H54 (cell line): Measurements from ENCODE around the gene NUP160.
"Not testable (repeated sequence)": the region's sequence is repeated elsewhere in the genome, so short reads cannot be mapped to it uniquely, and the experiment has no call there.

Experiments used
- DNase-seq: peaks from one replicate; pipeline ENCODE4 v3.0.0; 2011; ENCODE audit warnings: low spot score, mixed read lengths; ENCODE audit not compliant: insufficient read length
- FAIRE-seq: peaks from 3 replicates; lab custom pipeline; 2011; peaks lifted over from hg19 to GRCh38; lab: Jason Lieb, UNC
- POLR2A ChIP-seq: IDR thresholded peaks from 2 replicates; pipeline ENCODE4 v1.6.1; 2011; ENCODE audit warnings: low read depth, mild to moderate bottlenecking, low read length

The NUP160 gene

GRCh38 chr11:47848700-47849155 is 578 bp upstream of the NUP160 start:
- FAIRE-seq (no peak), DNase-seq (no peak)
- TF ChIP-seq POLR2A: no peak

DNA sequence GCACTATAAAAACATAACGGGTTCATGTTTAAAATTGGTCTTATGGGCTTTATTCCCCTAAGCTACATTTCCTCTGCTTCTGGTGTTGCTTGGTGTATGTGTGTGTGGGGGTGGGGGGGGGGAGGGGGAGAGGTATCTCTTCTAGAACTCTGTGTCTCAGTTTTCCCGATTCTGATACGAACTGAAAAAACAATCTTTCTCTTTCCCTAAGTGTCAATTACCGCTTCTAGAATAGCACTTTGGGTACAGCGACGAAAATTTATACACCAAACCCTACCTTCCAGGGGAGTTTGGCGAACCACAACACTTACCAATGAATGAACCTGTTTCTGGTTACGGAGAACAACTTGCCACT is 636 bp downstream of the NUP160 start:
- FAIRE-seq (no peak), DNase-seq (no peak)
- no peak for TF ChIP-seq POLR2A

- FAIRE-seq (no peak), DNase-seq (no peak)
- TF ChIP-seq POLR2A: no peak
Measured at GRCh38 chr11:47846998-47847397, 1.2 kb downstream of the NUP160 start.

DNA sequence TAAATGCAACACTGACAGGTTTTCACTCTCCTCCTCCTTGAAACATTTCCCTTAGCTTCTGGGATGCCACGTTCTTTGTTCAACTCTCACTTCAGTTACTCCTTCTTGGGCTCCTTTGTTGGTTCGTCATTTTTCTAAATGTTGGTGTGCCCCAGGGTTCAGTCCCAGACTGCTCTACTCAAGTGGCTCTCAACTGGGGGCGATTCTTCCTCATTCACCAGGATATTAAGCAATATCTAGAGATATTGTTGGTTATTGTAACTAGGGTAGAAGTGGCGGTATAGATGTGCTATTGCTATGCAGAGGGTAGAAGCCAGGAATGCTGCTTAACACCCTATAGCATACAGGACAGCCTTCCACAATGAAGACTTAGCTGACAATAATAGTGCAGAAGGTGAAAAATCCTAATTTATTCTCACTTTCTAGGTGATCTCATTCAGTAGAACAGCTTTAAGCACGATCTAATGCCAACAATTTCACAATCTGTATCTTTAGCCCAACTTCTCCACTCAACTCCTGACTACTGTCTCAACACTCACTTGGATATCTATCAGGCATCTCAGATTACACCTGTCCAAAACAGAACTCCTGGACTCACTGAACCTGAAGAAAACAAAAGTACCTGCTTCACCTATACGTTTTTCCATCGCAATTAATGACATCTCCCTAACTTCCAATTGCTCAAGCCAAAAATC is 4.6 kb downstream of the NUP160 start:
- FAIRE-seq (no peak), DNase-seq (no peak)
- no peak for TF ChIP-seq POLR2A

GRCh38 chr11:47842749-47843148 is 5.4 kb downstream of the NUP160 start:
- TF ChIP-seq POLR2A: no peak
- no peak for FAIRE-seq

GRCh38 chr11:47837929-47838328 is 10.2 kb downstream of the NUP160 start:
- FAIRE-seq (no peak), DNase-seq (no peak)
- no peak for TF ChIP-seq POLR2A

More at GRCh38 chr11:47842749-47843148, 5.4 kb downstream of the NUP160 start:
- no peak for DNase-seq

DNA sequence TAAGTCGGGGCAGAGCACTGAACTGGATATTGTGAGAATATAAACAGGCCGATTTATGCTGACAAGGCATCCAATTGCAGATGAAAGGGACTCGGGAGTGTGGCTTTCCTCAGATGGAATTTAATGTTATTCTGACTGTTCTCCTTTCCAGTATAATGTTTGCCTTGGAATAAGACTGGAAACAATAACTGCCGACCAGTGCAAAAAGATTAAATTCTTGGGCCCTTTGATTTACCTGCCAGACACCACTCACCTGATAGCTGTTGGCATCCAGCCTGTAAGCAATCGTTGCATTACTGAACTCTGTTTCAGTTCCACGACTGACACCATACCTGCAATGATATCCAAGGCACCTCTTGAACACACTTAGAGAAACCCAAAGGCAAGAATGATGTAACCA is 10.9 kb downstream of the NUP160 start:
- TF ChIP-seq POLR2A: no peak
- no peak for FAIRE-seq
- no peak for DNase-seq

GRCh38 chr11:47830013-47830412 is 18.1 kb downstream of the NUP160 start:
- not testable (repeated sequence) for FAIRE-seq, DNase-seq

- no peak for TF ChIP-seq POLR2A
- DNase-seq: no peak
- no peak for FAIRE-seq
Measured at GRCh38 chr11:47828284-47828683, 19.9 kb downstream of the NUP160 start.

DNA sequence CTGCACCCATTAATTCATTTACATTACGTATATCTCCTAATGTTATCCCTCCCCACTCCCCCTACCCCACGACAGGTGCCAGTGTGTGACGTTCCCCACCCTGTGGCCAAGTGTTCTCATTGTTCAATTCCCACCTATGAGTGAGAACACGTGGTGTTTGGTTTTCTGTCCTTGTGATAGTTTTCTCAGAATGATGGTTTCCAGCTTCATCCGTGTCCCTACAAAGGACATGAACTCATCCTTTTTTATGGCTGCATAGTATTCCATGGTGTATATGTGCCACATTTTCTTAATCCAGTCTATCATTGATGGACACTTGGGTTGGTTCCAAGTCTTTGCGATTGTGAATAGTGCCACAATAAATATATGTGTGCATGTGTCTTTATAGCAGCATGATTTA is 25.5 kb downstream of the NUP160 start:
- not testable (repeated sequence) for FAIRE-seq, DNase-seq

DNA sequence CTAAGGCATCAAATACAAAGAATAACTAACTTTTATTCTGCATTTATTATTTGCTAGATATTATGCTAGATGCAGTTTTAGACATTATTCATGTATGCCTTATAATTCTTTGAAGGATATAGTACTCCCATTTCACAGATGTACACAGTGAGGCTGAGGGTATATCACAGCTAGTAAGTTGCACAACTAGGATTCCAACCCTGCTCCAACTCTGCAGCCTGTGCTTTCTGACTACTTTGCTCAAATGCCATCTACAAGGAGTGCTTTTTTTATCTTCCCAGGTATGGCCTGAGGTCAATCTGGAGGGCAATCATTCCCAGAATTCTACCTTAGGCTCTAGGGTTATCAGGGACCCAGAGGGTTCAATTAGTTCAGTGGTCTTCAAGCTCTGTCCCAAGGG is 28.4 kb downstream of the NUP160 start:
- DNase-seq (no peak), FAIRE-seq (no peak)
- no peak for TF ChIP-seq POLR2A

DNA sequence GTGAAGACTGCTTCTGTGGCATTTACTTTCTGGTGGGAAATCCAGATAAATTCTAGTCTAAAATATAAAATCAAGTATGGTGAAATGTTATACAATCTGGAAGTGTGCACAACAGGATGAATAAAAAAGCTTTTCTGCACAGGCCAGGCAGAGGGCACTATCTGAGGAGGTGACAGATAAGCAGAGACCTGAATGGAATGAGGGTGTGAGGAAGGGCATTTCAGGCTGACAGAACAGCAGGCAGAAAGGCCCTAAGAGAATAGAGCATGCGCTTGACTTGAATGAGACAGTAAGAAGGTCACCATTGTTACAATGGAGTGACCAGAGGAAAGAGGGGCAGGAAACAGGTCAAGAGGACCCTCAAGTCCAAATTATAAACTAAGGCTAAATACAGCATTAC is 47.4 kb downstream of the NUP160 start:
- no peak for TF ChIP-seq POLR2A
- FAIRE-seq (no peak), DNase-seq (no peak)

GRCh38 chr11:47797633-47798032 is 50.5 kb downstream of the NUP160 start:
- DNase-seq: no peak
- TF ChIP-seq POLR2A: no peak
- peak; percentile 58 for FAIRE-seq

DNA sequence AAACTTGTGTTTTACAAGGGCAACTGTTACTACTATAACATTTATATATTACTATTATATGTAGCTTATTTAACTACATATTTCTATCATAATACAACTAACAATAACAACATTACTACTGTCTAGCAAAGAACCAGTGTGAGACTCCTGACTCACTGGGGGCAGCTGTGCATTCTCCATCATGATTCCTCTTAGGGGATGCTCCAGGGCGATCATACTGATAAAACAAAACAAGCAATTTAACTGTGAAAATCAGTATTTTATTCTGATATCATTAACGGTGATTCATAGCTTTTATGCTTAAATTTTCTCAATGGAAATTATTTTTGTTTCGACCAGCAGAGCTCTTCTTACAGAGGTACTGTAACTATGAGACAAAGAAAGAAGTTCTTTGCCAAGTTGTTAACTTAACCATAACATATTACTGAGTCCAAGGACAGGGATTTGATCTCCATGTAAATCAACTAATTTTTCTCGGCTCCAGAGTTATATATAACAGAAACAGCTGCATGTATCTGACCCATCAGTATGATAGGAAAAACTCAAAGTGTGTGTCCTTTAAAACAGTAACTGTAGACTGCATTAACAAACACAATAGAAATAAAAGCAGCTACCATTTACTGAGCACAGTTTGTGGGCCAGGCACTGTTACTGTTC is 56.2 kb downstream of the NUP160 start:
- no peak for TF ChIP-seq POLR2A
- FAIRE-seq (no peak), DNase-seq (no peak)

DNA sequence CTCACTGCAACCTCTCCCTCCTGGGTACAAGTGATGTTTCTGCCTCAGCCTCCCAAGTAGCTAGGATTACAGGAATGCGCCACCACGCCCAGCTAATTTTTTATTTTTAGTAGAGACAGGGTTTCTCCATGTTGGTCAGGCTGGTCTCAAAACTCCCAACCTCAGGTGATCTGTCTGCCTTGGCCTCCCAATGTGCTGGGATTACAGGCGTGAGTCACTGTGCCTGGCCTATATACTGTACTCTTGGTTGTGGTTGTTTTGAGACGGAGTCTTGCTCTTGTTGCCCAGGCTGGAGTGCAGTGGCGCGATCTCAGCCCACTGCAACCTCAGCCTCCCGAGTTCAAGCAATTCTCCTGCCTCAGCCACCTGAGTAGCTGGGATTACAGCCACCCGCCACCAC is 58.1 kb downstream of the NUP160 start:
- DNase-seq, FAIRE-seq: not testable (repeated sequence)

GRCh38 chr11:47788181-47788580 is 60.0 kb downstream of the NUP160 start:
- no peak for TF ChIP-seq POLR2A
- FAIRE-seq (no peak), DNase-seq (no peak)
